Panc1 (cell line): ENCODE measurements around the gene ATP9A. TPM values are rescaled to one million over a fixed set of nuclear protein-coding genes. Genes with fewer than 3 reads are reported as not detected.

Experiments
- ATAC-seq: fragments of 200-7000 bp; cut with Tn5 transposase; 2 replicates; pipeline ENCODE4 v1.9.1; 2020; ENCODE audit warnings: mild to moderate bottlenecking, moderate library complexity
- BruUV-seq: library from RNA; stranded (reverse); fragments of 400-500 nt; replicated peaks from 2 replicates; lab custom pipeline; 2021; lab: Mats Ljungman, UMichigan
- CTCF ChIA-PET: fragments of 300-600 bp; sonication (Branson Sonifier 250); formaldehyde crosslinking; loops from one replicate; lab custom pipeline; 2022; ENCODE audit warnings: antibody characterized with exemption; lab: Charles Lee
- POLR2A ChIA-PET: fragments of 300-600 bp; sonication (Branson Sonifier 250); formaldehyde crosslinking; loops from one replicate; lab custom pipeline; 2022; ENCODE audit warnings: antibody characterized with exemption; lab: Charles Lee
- DNase-seq: peaks from one replicate; pipeline ENCODE4 v3.0.0-alpha.2; 2010; ENCODE audit warnings: low read depth, low spot score
- H3K27ac ChIP-seq: 2 replicates; pipeline ENCODE4 v1.5.1; 2011; ENCODE audit warnings: mild to moderate bottlenecking, low read length, inconsistent platforms
- H3K27me3 ChIP-seq: fragments of 200-500 bp; sonication (Bioruptor generic); 2 replicates; pipeline ENCODE4 v1.6.0; 2014; ENCODE audit warnings: low read length, inconsistent platforms; ENCODE audit not compliant: control insufficient read depth, insufficient read depth
- H3K36me3 ChIP-seq: fragments of 200-500 bp; sonication (Bioruptor generic); 2 replicates; pipeline ENCODE4 v1.5.1; 2014; ENCODE audit warnings: inconsistent platforms, mild to moderate bottlenecking, low read length, moderate library complexity; ENCODE audit not compliant: control insufficient read depth, insufficient read depth
- H3K4me1 ChIP-seq: 2 replicates; pipeline ENCODE4 v1.5.1; 2011; ENCODE audit warnings: inconsistent platforms, mild to moderate bottlenecking, low read length, moderate library complexity; ENCODE audit not compliant: control insufficient read depth, insufficient read depth
- H3K4me3 ChIP-seq, 2 experiments: 2 replicates each; pipeline ENCODE4 v1.5.1; 2011 to 2012; ENCODE audit warnings: low read depth in 2 of 2, low read length in 2 of 2, mild to moderate bottlenecking in 2 of 2, inconsistent platforms in 1 of 2, moderate library complexity in 1 of 2
- H3K9me3 ChIP-seq: fragments of 200-500 bp; sonication (Bioruptor generic); 2 replicates; pipeline ENCODE4 v1.5.1; 2014; ENCODE audit warnings: low read depth, mild to moderate bottlenecking, inconsistent platforms, low read length, moderate library complexity; ENCODE audit not compliant: control insufficient read depth, insufficient read depth
- POLR2AphosphoS5 ChIP-seq: IDR thresholded peaks from 2 replicates; pipeline ENCODE4 v1.6.1; 2012; ENCODE audit warnings: mild to moderate bottlenecking, low read depth, low read length, moderate library complexity
- REST ChIP-seq, 2 experiments: IDR thresholded peaks; 2 replicates each; pipeline ENCODE4 v1.6.1; 2011 to 2012; ENCODE audit warnings: low read depth in 2 of 2, control low read depth in 1 of 2, low read length in 1 of 2, mild to moderate bottlenecking in 1 of 2, moderate library complexity in 1 of 2; ENCODE audit not compliant: insufficient read depth in 1 of 2
- SIN3A ChIP-seq: IDR thresholded peaks from 2 replicates; pipeline ENCODE4 v1.6.1; 2012; ENCODE audit warnings: low read depth, mild to moderate bottlenecking, low read length, moderate library complexity, borderline replicate concordance; ENCODE audit not compliant: insufficient read depth
- TCF7L2 ChIP-seq: IDR thresholded peaks from 2 replicates; pipeline ENCODE4 v1.6.1; 2011; ENCODE audit warnings: mild to moderate bottlenecking, low read depth, low read length, inconsistent platforms
- in situ Hi-C: cut with HindIII; loops from 2 replicates; pipeline ENCODE4 v1.10.0; 2016; ENCODE audit warnings: low sequenced_read_pairs, low pct_unique_long_range_greater_than_20kb
- intact Hi-C: fragments of 100-400 bp; cut with micrococcal nuclease; formaldehyde crosslinking; loops from one replicate; pipeline ENCODE4 v1.10.0; 2022; ENCODE audit not compliant: unreplicated experiment
- total RNA-seq: library from RNA; stranded (reverse); gene quantifications from one replicate; pipeline ENCODE4 v1.2.1, GENCODE V29; 2021; ENCODE audit not compliant: unreplicated experiment
- TF ChIP-seq, protein P1 (sequence below): fragments of 450-650 bp; IDR thresholded peaks from 2 replicates; pipeline ENCODE4 v1.5.1; 2017; ENCODE audit warnings: mild to moderate bottlenecking

ATP9A gene
- total RNA-seq, 1 experiment from 2014 or later: 8.7 TPM

DNA sequence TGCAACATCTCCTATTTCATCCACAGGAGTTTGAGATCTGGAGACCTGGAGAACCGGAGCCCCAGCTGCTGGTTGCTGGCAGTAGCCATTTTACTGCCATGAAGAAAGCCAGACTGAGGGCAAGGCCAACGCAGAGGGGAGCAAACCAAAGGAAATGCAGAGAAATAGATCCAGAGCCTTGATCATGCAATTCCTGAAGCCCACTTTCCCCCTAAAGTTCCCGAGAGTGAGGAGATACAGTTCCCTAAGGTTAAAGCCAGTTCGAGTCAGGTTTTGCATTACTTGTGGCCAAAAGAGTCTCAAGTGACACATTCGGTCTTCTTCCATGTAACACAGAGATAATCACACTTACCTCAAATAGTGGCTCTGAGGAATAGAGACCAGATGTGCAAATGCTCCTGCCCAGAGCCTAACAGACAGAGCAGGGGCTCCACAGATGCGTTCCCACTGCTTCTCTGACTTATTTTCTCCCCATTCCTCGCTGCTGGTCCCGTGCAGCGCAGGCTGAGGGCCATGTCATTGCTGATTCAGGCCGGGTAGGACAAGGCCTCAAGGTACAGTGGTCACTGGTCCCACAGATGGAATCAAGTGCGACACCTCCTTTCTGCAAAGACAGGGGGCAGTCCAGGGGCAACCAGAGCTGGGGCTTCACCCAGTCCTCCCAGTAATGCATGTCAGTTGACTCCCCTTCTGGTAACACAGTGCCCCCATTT is 190.6 kb downstream of the ATP9A start:
- POLR2A ChIA-PET: no interaction called here

DNA sequence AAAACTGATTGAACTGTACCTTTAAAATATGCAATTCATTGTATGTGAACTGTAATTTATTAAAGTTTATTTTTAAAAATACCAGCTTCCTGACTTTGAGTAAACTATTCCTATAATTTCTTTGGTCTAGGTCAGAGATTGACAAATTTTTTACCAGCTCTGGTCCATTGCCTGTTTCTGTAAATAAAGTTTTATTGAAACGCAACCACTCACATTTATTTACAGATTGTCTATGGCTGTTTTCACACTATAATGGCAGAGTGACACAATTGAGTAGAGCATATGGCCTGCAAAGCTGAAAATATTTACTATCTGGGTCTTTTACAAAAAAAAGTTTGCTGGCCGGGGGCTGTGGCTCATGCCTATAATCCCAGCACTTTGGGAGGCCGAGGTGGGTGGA is 192.7 kb downstream of the ATP9A start:
- Histone ChIP-seq H3K36me3 (no peaks in the 10 kb centered on the region), H3K9me3 (no peaks in the 10 kb centered on the region), H3K4me3 (no peak overlapping the region), H3K27me3 (no peaks in the 10 kb centered on the region), H3K4me1 (no peaks in the 10 kb centered on the region), H3K27ac (no peak overlapping the region)
- CTCF ChIA-PET: no interaction called here
- no peak for TF ChIP-seq POLR2AphosphoS5
- TF ChIP-seq TCF7L2: no peak
- TF ChIP-seq SIN3A: no peak
- TF ChIP-seq REST (IDR thresholded peaks at IDR 0.05; ENCODE audit: insufficient read depth in 1 of 2, low read depth in 2 of 2, low read length in 1 of 2): no peak
- TF ChIP-seq, protein P1, sequence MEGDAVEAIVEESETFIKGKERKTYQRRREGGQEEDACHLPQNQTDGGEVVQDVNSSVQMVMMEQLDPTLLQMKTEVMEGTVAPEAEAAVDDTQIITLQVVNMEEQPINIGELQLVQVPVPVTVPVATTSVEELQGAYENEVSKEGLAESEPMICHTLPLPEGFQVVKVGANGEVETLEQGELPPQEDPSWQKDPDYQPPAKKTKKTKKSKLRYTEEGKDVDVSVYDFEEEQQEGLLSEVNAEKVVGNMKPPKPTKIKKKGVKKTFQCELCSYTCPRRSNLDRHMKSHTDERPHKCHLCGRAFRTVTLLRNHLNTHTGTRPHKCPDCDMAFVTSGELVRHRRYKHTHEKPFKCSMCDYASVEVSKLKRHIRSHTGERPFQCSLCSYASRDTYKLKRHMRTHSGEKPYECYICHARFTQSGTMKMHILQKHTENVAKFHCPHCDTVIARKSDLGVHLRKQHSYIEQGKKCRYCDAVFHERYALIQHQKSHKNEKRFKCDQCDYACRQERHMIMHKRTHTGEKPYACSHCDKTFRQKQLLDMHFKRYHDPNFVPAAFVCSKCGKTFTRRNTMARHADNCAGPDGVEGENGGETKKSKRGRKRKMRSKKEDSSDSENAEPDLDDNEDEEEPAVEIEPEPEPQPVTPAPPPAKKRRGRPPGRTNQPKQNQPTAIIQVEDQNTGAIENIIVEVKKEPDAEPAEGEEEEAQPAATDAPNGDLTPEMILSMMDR: no peak
- DNase-seq: no peak
- intact Hi-C loops: no loop called here
- no TSS peak for BruUV-seq
- in situ Hi-C loops: no loop called here
- ATAC-seq: no peak
- POLR2A ChIA-PET: no interaction called here

More for the DNA sequence above, 190.6 kb downstream of the ATP9A start:
- DNase-seq (no peak), ATAC-seq (no peak)
- no peak for TF ChIP-seq REST (IDR thresholded peaks at IDR 0.05; ENCODE audit: insufficient read depth in 1 of 2, low read depth in 2 of 2, low read length in 1 of 2)
- no peak for TF ChIP-seq TCF7L2
- TF ChIP-seq, protein P1: no peak
- TF ChIP-seq POLR2AphosphoS5: no peak
- TF ChIP-seq SIN3A: no peak
- H3K27ac ChIP-seq: no peak overlapping the region
- BruUV-seq: no TSS peak
- H3K4me1 ChIP-seq: no peaks in the 10 kb centered on the region
- in situ Hi-C loops (no loop called here), intact Hi-C loops (no loop called here)
- no peak overlapping the region for H3K4me3 ChIP-seq
- H3K36me3 ChIP-seq: no peaks in the 10 kb centered on the region
- CTCF ChIA-PET: no interaction called here
- H3K27me3 ChIP-seq: no peaks in the 10 kb centered on the region
- no peaks in the 10 kb centered on the region for H3K9me3 ChIP-seq
